Measurements from ENCODE around the gene PTTG2.

- TF ChIP-seq, protein P1, sequence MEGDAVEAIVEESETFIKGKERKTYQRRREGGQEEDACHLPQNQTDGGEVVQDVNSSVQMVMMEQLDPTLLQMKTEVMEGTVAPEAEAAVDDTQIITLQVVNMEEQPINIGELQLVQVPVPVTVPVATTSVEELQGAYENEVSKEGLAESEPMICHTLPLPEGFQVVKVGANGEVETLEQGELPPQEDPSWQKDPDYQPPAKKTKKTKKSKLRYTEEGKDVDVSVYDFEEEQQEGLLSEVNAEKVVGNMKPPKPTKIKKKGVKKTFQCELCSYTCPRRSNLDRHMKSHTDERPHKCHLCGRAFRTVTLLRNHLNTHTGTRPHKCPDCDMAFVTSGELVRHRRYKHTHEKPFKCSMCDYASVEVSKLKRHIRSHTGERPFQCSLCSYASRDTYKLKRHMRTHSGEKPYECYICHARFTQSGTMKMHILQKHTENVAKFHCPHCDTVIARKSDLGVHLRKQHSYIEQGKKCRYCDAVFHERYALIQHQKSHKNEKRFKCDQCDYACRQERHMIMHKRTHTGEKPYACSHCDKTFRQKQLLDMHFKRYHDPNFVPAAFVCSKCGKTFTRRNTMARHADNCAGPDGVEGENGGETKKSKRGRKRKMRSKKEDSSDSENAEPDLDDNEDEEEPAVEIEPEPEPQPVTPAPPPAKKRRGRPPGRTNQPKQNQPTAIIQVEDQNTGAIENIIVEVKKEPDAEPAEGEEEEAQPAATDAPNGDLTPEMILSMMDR (IDR thresholded peaks at IDR 0.05), result no peak
- TF ChIP-seq ELF4 (CRISPR knock-in tag; IDR thresholded peaks at IDR 0.05; ENCODE audit: low read depth), result no peak
- TF ChIP-seq, protein P2, sequence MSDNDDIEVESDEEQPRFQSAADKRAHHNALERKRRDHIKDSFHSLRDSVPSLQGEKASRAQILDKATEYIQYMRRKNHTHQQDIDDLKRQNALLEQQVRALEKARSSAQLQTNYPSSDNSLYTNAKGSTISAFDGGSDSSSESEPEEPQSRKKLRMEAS (CRISPR knock-in tag; IDR thresholded peaks at IDR 0.05), result no peak
- TF ChIP-seq, protein P3, sequence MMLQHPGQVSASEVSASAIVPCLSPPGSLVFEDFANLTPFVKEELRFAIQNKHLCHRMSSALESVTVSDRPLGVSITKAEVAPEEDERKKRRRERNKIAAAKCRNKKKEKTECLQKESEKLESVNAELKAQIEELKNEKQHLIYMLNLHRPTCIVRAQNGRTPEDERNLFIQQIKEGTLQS (CRISPR knock-in tag; conservative IDR thresholded peaks at IDR 0.05), result no peak
- TF ChIP-seq, protein P4, sequence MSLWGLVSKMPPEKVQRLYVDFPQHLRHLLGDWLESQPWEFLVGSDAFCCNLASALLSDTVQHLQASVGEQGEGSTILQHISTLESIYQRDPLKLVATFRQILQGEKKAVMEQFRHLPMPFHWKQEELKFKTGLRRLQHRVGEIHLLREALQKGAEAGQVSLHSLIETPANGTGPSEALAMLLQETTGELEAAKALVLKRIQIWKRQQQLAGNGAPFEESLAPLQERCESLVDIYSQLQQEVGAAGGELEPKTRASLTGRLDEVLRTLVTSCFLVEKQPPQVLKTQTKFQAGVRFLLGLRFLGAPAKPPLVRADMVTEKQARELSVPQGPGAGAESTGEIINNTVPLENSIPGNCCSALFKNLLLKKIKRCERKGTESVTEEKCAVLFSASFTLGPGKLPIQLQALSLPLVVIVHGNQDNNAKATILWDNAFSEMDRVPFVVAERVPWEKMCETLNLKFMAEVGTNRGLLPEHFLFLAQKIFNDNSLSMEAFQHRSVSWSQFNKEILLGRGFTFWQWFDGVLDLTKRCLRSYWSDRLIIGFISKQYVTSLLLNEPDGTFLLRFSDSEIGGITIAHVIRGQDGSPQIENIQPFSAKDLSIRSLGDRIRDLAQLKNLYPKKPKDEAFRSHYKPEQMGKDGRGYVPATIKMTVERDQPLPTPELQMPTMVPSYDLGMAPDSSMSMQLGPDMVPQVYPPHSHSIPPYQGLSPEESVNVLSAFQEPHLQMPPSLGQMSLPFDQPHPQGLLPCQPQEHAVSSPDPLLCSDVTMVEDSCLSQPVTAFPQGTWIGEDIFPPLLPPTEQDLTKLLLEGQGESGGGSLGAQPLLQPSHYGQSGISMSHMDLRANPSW (CRISPR knock-in tag; conservative IDR thresholded peaks at IDR 0.05; ENCODE audit: low read depth), result no peak
Measured at GRCh38 chr4:37948542-37948941, 11.7 kb upstream of the PTTG2 start.
